Activated effector memory CD4-positive, alpha-beta T cell treated with anti-CD3 and anti-CD28 coated beads, Interleukin-2, amount 50 U/mL, for 16 hours (primary cell): Measurements from ENCODE around the gene GOLGA6D.
"Not testable (repeated sequence)": the region's sequence is repeated elsewhere in the genome, so short reads cannot be mapped to it uniquely, and the experiment has no call there.

ENCODE experiments used
- DNase-seq: peaks from one replicate; pipeline ENCODE4 v3.0.0-alpha.2; 2020

Gene GOLGA6D

GRCh38 chr15:75282572-75282971, at the start of gene GOLGA6D:
TSS of gene GOLGA6D (plus strand) at chr15:75282835. CDS start at chr15:75282876, 41 bp downstream.
- DNase-seq, result not testable (repeated sequence)

GRCh38 chr15:75233504-75234190, 49.0 kb upstream of the GOLGA6D start:
- DNase-seq, result peak; percentile 51

- peak; percentile 50 for DNase-seq
Measured at GRCh38 chr15:75234191-75234810, 48.3 kb upstream of the GOLGA6D start.

GRCh38 chr15:75235051-75235673, 47.5 kb upstream of the GOLGA6D start:
- peak; percentile 38 for DNase-seq

GRCh38 chr15:75235760-75236729, 46.6 kb upstream of the GOLGA6D start:
- DNase-seq, result peak; percentile 54

- DNase-seq, result peak; percentile 42
Measured at GRCh38 chr15:75237316-75237982, 45.2 kb upstream of the GOLGA6D start.

DNA sequence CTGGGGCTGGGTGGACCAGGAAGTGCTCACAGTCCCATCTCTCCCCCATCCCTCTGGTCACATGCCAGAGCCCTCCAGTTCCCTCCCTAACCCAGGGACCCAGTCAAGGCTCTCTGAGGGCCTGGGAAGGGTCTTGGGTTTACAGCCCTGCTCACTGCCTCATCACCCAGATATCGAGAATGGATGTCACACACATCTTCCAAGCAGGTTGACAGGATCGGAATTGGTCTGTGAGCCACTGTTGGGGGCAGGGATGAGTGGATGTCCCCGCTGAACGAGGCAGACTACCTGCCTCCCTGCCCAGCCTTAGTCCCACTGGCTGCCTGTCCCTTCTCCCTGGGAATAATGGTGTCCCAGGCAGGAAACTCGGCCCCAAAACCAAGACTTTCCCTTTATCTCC, 44.5 kb upstream of the GOLGA6D start:
- no peak for DNase-seq

- not testable (repeated sequence) for DNase-seq
Measured at GRCh38 chr15:75245741-75246140, 36.9 kb upstream of the GOLGA6D start.

DNA sequence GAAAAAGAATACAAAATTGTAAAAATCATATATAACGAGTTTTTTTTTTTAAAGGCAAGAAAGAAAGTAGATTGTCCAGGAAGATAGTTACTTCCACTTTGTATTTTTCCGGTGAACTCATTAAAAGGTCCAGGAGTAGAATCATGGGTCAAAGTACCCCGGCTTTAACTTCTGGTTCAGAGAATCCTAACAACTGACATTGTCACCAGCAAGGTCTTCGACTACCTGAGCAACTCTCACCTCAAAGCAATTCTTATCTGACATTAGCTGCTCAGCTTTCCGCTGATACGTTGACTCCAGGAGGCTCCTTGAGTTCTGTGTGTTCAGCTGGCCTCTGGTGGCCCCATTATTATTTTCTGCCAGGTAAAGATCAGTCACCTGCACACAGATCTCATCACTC, 33.6 kb upstream of the GOLGA6D start:
- not testable (repeated sequence) for DNase-seq

GRCh38 chr15:75249726-75250125, 32.9 kb upstream of the GOLGA6D start:
- no peak for DNase-seq

DNA sequence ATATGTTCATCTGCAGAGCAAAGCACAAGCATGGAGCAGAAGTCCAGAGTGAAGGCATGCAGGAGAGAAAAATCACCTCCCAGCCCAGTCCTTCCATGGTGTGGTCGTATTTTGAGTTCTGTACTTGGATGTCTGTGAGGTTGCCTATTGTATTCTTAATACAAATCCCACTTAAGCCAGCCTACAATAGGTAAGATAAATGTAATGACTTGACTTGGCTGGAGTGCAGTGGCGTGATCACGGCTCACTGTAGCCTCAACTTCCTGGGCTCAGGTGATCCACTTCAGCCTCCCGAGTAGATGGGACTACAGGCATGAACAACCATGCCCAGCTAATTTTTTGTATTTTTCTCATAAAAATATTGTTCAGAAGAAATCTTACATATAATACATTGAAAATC, 31.3 kb upstream of the GOLGA6D start:
- DNase-seq, result not testable (repeated sequence)

GRCh38 chr15:75252285-75252684, 30.4 kb upstream of the GOLGA6D start:
- not testable (repeated sequence) for DNase-seq

DNA sequence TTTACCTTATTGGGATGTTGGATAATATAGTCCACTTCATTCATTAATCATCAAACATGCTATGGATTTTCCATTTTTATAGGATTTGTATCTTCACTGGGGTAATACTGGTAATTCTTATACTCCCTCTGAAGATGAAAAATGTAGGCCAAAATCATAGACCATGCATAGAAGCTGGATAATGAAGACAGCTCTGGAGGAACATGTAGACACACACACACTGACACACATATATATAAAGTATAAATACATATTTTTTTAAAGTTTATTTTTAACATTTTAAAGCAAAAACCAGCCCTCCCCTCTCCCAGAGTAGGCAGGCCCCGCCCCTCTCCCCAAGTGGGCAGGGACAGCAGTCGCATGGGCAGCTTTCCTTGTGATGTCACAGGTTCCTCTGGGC, 24.6 kb upstream of the GOLGA6D start, which contains the start of gene GOLGA6C:
GOLGA6C (plus strand) TSS at position 301 of the 400 bp plus-strand sequence. CDS start 265 bp downstream, outside the sequence.
- DNase-seq, result not testable (repeated sequence)

- DNase-seq, result not testable (repeated sequence)
Measured at GRCh38 chr15:75258620-75259343, 23.9 kb upstream of the GOLGA6D start.

- not testable (repeated sequence) for DNase-seq
Measured at GRCh38 chr15:75259873-75260272, 22.8 kb upstream of the GOLGA6D start.

- not testable (repeated sequence) for DNase-seq
Measured at GRCh38 chr15:75273751-75274359, 8.8 kb upstream of the GOLGA6D start.

DNA sequence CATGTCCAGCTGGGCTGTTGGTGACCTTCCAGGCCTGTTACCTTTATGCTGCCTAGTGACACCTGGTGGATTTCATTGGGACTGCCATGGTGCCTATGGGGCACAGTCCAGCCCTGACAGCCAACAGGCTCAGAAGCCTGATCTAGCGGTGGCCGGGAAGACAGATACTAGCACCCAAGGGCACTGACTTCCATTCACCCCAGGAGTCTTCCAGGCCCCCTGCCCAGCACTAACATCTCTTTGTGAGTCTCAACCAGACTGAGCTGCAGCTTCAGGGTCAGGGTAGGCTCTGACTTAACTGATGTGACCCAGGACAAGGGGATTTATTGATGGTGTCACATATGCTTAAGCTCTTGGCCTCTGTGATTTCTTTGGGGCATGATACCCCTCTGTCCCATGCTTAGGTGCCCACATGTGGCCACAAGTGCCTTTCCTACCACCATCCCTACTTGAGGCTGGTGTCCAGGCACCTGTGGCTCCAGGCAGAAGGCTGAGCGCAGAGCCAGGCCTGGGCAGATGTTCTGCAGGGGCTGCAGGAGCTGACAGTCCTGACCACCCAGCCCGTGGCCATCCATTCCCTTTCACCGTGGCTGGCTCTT, 8.0 kb upstream of the GOLGA6D start:
- peak; percentile 84 for DNase-seq

GRCh38 chr15:75275617-75276016, 7.0 kb upstream of the GOLGA6D start:
- not testable (repeated sequence) for DNase-seq

DNA sequence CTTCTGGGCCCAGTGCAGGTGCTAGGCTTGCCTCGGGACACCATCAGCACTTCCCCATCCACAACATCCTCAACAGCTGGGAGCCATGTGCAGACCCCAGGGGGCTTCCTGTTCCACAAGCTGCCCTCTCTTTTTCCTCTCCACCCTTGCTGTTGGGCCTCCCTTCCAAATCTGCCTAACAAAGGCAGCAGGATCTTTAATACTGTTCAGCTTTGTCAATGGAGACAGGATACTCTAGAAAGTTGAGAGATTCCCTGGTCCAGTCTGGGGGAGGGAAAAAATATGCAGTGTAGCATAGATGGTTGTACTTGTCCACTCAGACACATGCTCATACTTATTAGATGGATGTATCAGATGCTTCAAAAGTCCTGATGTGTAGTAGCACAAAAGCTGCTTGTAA, 4.1 kb upstream of the GOLGA6D start:
- DNase-seq, result not testable (repeated sequence)

GRCh38 chr15:75284152-75284551, 1.5 kb downstream of the GOLGA6D start:
- not testable (repeated sequence) for DNase-seq
